Thyroid gland (tissue), 4 donors: ENCODE results near the gene PDP2. TPM values are rescaled to one million over a fixed set of nuclear protein-coding genes. Genes with fewer than 3 reads are reported as not detected.

Source experiments
- DNase-seq, 2 donors: peaks; one replicate each; pipeline ENCODE4 v3.0.0-alpha.2; 2019
- H3K27ac ChIP-seq, 3 donors: fragments of 200-600 bp; sonication (generic); 1 replicate in 2 of 3; 2 replicates in 1 of 3; pipeline ENCODE4 v1.5.1; 2016 to 2019; ENCODE audit warnings: mild to moderate bottlenecking in 1 of 3, moderate library complexity in 1 of 3
- H3K27me3 ChIP-seq: fragments of 200-600 bp; sonication (generic); one replicate; pipeline ENCODE4 v1.5.1; 2019
- H3K36me3 ChIP-seq, 2 donors: fragments of 200-600 bp; sonication (generic); one replicate each; pipeline ENCODE4 v1.5.1; 2016 to 2019
- H3K4me1 ChIP-seq, 2 donors: fragments of 200-600 bp; sonication (generic); one replicate each; pipeline ENCODE4 v1.5.1; 2017 to 2019
- H3K4me3 ChIP-seq, 3 donors: fragments of 200-600 bp; sonication (generic); replicated peaks in 1 of 3; 1 replicate in 2 of 3; 2 replicates in 1 of 3; pipeline ENCODE4 v1.5.1; 2016; ENCODE audit warnings: mild to moderate bottlenecking in 1 of 3
- H3K9me3 ChIP-seq: fragments of 200-600 bp; sonication (generic); one replicate; pipeline ENCODE4 v1.5.1; 2017
- POLR2A ChIP-seq, 2 donors: fragments of 450-650 bp; IDR thresholded peaks; one replicate each; pipeline ENCODE4 v1.6.1; 2017; ENCODE audit warnings: antibody characterized with exemption in 2 of 2, mild to moderate bottlenecking in 2 of 2, moderate library complexity in 1 of 2
- WGBS, 2 donors: methylation state at CpG; one replicate each; pipeline ENCODE4 v1.1.5; 2017; 5-methylcytosine and 5-hydroxymethylcytosine counted together
- intact Hi-C: fragments of 100-400 bp; cut with DNase I; formaldehyde crosslinking; loops from one replicate; pipeline ENCODE4 v1.15.1; 2023
- total RNA-seq, 4 donors: library from RNA; depleted of rRNA; stranded (reverse); fragments of >200 nt; gene quantifications; one replicate each; pipeline ENCODE4 v1.2.3, GENCODE V29; 2016
- TF ChIP-seq, protein P1 (sequence below), 6 experiments: fragments of 200-600 bp in 3 of 6; fragments of 450-650 bp in 3 of 6; sonication (generic) in 3 of 6; IDR thresholded peaks; one replicate each; pipeline ENCODE4 v1.5.1; 2016 to 2019; ENCODE audit warnings: antibody characterized with exemption in 6 of 6, mild to moderate bottlenecking in 2 of 6, inconsistent platforms in 1 of 6, moderate library complexity in 1 of 6

PDP2 gene
- total RNA-seq, 4 donors from 2014 or later = 10.7 to 34.5 (median 26.9) TPM

DNA sequence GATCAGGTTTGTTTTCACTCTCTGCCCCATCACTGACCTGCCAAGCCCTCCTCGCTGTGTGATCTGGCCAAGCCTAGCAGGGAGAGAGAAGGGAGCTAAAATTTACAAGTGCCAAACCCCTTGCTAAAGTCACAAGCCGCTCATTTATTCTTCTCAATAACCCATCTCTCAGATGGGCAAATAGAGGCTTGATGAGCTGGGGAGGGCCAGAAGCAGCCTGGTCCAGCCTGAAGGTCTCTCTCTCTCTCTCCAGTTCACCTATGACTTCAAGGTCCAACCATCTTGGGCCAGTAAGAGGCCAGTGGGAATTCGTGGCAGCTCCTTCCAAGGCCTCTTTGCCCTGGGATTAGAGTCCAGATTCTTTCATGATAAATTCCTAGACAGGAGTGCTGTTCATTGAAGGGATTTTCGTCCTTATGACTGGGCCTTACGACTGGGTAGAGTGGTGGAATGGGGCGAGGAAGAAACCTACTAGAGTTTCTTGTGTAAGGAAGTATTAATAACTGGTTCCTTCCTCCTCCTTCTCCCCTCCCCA, 32.7 kb upstream of the PDP2 start:
- Histone ChIP-seq H3K9me3 (no peaks in the 10 kb centered on the region), H3K27ac (no peak overlapping the region), H3K4me3 (no peak overlapping the region), H3K27me3 (peaks cover 7% of the 10 kb centered on the region), H3K36me3 (no peaks in the 10 kb centered on the region), H3K4me1 (peaks cover 10 to 12% of the 10 kb centered on the region in 2 donors)
- DNase-seq = no peak
- intact Hi-C loops = no loop called here
- TF ChIP-seq, protein P1, sequence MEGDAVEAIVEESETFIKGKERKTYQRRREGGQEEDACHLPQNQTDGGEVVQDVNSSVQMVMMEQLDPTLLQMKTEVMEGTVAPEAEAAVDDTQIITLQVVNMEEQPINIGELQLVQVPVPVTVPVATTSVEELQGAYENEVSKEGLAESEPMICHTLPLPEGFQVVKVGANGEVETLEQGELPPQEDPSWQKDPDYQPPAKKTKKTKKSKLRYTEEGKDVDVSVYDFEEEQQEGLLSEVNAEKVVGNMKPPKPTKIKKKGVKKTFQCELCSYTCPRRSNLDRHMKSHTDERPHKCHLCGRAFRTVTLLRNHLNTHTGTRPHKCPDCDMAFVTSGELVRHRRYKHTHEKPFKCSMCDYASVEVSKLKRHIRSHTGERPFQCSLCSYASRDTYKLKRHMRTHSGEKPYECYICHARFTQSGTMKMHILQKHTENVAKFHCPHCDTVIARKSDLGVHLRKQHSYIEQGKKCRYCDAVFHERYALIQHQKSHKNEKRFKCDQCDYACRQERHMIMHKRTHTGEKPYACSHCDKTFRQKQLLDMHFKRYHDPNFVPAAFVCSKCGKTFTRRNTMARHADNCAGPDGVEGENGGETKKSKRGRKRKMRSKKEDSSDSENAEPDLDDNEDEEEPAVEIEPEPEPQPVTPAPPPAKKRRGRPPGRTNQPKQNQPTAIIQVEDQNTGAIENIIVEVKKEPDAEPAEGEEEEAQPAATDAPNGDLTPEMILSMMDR (IDR thresholded peaks at IDR 0.05) = no peak
- no peak for TF ChIP-seq POLR2A (IDR thresholded peaks at IDR 0.05)
- WGBS, 2 donors = 88 to 93% methylated on average over 6 of the region's 6 CpGs

DNA sequence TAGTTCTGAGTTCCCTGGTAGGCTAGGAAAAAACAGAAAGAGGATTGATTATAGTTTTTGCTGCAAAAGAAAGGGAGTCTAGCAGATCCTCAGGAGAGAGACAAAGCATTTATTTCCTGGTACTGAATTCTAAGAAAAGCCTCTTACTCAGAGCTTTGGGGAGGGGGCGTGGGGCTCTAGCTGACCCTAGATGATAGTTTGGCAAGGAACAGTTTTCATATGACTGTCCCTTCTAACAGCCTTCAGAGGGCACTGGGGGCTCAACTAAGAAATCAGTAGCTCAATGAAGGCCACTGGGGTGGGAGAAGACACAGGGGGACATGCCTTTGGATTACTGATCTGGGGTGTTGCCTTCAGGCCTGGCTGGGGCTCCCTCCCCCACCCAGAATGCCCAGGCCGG, 32.1 kb upstream of the PDP2 start:
- 96 to 98% methylated on average over 2 of the region's 2 CpGs for WGBS, 2 donors
- intact Hi-C loops = no loop called here
- DNase-seq = no peak
- Histone ChIP-seq H3K36me3 (no peaks in the 10 kb centered on the region), H3K27ac (no peak overlapping the region), H3K9me3 (no peaks in the 10 kb centered on the region), H3K27me3 (peaks cover 7% of the 10 kb centered on the region), H3K4me1 (peaks cover 10 to 12% of the 10 kb centered on the region in 2 donors), H3K4me3 (no peak overlapping the region)
- no peak for TF ChIP-seq POLR2A (IDR thresholded peaks at IDR 0.05)
- TF ChIP-seq, protein P1 (IDR thresholded peaks at IDR 0.05) = no peak

DNA sequence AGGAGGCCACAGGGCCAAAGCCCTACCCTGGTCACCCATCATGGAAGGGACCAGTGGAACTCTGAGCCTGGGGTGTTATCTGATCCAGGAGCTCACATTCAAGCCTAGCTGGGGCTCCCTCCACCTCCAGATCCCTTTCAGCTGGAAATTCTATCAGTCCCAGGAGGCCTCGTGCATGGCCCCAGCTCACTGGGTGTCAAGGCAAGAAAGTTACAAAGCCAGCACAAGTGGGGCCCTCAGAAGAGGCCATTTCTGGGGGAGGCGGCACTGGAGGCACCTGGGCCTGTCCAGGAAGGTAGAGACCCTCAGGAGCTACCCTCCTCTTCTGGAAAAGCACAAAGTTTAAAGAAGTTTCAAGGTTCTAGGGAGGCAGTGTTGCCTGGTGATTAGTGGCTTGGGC, 31.3 kb upstream of the PDP2 start:
- DNase-seq = no peak
- H3K27ac ChIP-seq = no peak overlapping the region
- intact Hi-C loops = no loop called here
- H3K4me1 ChIP-seq = peaks cover 10 to 11% of the 10 kb centered on the region in 2 donors
- H3K36me3 ChIP-seq = no peaks in the 10 kb centered on the region
- H3K27me3 ChIP-seq = peaks cover 7% of the 10 kb centered on the region
- TF ChIP-seq, protein P1 (IDR thresholded peaks at IDR 0.05) = no peak
- 93% methylated on average over 2 of the region's 2 CpGs for WGBS, 2 donors
- no peak overlapping the region for H3K4me3 ChIP-seq
- H3K9me3 ChIP-seq = no peaks in the 10 kb centered on the region

DNA sequence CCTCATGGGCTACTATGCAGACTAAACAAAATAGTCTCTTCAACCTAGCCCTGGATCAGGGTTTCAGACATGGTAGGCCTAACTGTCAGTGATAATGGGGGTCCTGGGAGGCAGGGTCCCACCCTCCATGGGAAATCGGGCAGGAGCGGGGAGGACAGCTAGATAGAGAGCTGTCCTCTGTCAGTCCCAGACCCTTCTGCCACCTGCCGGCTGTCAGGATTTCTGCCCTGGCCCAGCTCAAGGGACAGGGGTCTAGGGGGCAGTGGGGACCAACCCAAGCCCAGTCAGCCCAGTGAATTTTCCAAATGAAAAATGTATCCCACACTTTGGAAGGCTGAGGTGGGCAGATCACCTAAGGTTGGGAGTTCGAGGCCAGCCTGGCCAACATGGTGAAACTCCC, 30.8 kb upstream of the PDP2 start:
- Histone ChIP-seq H3K36me3 (no peaks in the 10 kb centered on the region), H3K27me3 (peaks cover 7% of the 10 kb centered on the region), H3K4me1 (peaks cover 4 to 5% of the 10 kb centered on the region in 2 donors), H3K4me3 (no peak overlapping the region), H3K9me3 (no peaks in the 10 kb centered on the region), H3K27ac (no peak overlapping the region)
- intact Hi-C loops = no loop called here
- no peak for DNase-seq
- WGBS, 2 donors = 64 to 94% methylated on average over 4 of the region's 4 CpGs
- no peak for TF ChIP-seq POLR2A (IDR thresholded peaks at IDR 0.05)
- TF ChIP-seq, protein P1 (IDR thresholded peaks at IDR 0.05) = no peak

DNA sequence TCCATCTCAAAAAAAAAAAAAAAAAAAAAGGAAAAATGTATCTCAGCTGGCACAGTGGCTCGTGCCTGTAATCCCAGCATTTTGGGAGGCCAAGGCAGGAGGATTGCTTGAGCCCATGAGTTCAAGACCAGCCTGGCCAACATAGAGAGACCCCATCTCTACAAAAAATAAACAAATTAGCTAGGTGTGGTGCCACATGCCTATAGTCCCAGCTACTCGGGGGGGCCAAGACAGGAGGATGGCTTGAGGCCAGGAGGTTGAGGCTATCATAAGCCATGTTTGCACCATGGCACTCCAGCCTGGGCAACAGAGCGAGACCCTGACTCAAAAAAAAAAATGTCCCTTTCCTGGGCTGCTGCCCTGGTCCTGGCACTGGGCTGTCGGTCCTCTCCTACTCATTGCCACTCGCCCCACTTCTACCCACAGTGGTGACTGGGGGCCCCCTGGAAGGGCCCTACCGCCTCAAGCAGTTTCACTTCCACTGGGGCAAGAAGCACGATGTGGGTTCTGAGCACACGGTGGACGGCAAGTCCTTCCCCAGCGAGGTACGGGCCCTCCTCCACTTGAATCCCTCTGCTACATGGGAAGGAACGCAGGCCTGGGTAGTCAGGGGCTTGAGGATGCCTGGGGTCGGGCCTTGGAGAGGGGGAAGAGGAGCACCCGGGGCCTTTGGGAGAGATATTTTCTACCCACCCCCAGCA, 30.1 kb upstream of the PDP2 start:
- intact Hi-C loops = no loop called here
- no peaks in the 10 kb centered on the region for H3K9me3 ChIP-seq
- no peak for DNase-seq

More for the DNA sequence above, 30.1 kb upstream of the PDP2 start:
- no peaks in the 10 kb centered on the region for H3K36me3 ChIP-seq
- no peak for TF ChIP-seq POLR2A (IDR thresholded peaks at IDR 0.05)
- TF ChIP-seq, protein P1 (IDR thresholded peaks at IDR 0.05) = no peak
- no peak overlapping the region for H3K27ac ChIP-seq
- H3K27me3 ChIP-seq = peaks cover under 1% of the 10 kb centered on the region
- WGBS, 2 donors = 86 to 93% methylated on average over 11 to 12 of the region's 14 CpGs
- no peak overlapping the region for H3K4me3 ChIP-seq
- H3K4me1 ChIP-seq = no peaks in the 10 kb centered on the region
